ENCODE data around the gene FERMT1. TPM values are rescaled to one million over a fixed set of nuclear protein-coding genes. Genes with fewer than 3 reads are reported as not detected.

FERMT1 gene, protein sequence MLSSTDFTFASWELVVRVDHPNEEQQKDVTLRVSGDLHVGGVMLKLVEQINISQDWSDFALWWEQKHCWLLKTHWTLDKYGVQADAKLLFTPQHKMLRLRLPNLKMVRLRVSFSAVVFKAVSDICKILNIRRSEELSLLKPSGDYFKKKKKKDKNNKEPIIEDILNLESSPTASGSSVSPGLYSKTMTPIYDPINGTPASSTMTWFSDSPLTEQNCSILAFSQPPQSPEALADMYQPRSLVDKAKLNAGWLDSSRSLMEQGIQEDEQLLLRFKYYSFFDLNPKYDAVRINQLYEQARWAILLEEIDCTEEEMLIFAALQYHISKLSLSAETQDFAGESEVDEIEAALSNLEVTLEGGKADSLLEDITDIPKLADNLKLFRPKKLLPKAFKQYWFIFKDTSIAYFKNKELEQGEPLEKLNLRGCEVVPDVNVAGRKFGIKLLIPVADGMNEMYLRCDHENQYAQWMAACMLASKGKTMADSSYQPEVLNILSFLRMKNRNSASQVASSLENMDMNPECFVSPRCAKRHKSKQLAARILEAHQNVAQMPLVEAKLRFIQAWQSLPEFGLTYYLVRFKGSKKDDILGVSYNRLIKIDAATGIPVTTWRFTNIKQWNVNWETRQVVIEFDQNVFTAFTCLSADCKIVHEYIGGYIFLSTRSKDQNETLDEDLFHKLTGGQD
- polyA plus RNA-seq, result 21.4 TPM
- long read RNA-seq, donor 1, result 0 reads
- long read RNA-seq, donor 2, full-length matches to known transcripts, result 3 of 3 reads
- long read RNA-seq, donor 2, partial matches to known transcripts, result 0 of 3 reads
- long read RNA-seq, donor 2, other reads (novel, unspliced or antisense), result 0 of 3 reads
- long read RNA-seq, donor 3, full-length matches to known transcripts, result 2 of 2 reads
- long read RNA-seq, donor 3, partial matches to known transcripts, result 0 of 2 reads
- long read RNA-seq, donor 3, other reads (novel, unspliced or antisense), result 0 of 2 reads
- long read RNA-seq, donor 4, result 0 reads
- long read RNA-seq, donor 5, result 0 reads
- long read RNA-seq, donor 6, full-length matches to known transcripts, result 2 of 2 reads
- long read RNA-seq, donor 6, partial matches to known transcripts, result 0 of 2 reads
- long read RNA-seq, donor 6, other reads (novel, unspliced or antisense), result 0 of 2 reads
- long read RNA-seq, donor 7, full-length matches to known transcripts, result 1 of 1 reads
- long read RNA-seq, donor 7, partial matches to known transcripts, result 0 of 1 reads
- long read RNA-seq, donor 7, other reads (novel, unspliced or antisense), result 0 of 1 reads
- long read RNA-seq, donor 8, full-length matches to known transcripts, result 2 of 2 reads
- long read RNA-seq, donor 8, partial matches to known transcripts, result 0 of 2 reads
- long read RNA-seq, donor 8, other reads (novel, unspliced or antisense), result 0 of 2 reads
- long read RNA-seq, donor 9, result 0 reads
- long read RNA-seq, donor 10, result 0 reads
- long read RNA-seq, donor 11, result 0 reads

DNA sequence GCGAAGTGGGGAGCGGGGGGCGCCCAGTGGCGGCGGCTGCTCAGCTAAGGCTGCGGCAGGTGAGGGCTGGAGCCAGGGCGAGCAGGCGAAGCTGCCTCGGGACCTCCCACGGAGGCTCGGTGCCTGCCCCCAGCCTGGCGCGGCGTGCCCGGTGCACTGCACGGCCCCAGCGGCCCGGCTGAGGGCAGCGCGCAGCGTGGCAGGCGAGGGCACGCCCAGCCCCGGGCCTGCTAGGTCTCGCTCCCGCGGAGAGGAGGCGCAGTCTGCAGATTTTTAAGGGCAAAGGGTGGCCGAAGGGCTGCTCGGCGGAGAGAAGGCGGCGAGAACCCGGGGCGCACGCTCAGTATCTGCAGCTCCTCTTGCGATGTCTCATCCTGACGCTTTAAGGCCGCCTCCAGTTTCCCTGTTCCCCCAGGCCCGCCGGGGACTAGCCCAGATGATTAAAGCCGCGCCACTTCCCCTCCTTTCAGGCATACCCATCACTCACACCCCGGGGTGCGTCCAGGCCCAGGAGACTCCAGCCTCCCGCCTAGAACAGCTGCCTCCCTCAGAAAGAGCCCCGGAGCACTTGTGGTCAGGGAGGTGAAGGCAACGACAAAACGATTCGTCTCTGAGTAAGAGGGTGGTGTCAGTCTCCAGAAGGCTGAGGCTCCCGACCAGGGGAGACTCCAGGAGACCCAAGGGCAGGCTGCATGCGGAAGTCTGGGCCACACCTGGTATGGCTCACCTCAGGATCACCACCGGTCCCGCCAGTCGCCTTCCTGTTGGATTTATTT, at the start of gene FERMT1:
TSS of gene FERMT1 (minus strand) at position 158 of the 776 bp plus-strand sequence. CDS start 3,476 bp downstream, outside the sequence.
- Histone ChIP-seq H3K4me3 (ENCODE audit: low read length) (peak within 1 kb of the TSS; percentile 71), H3K36me3 (ENCODE audit: control insufficient read depth, insufficient read depth, low read length) (peaks cover 5% of the 10 kb centered on the region), H3K27ac (ENCODE audit: low read length) (peak within 1 kb of the TSS; percentile 88), H3K27me3 (ENCODE audit: control insufficient read depth, insufficient read depth, low read length) (no peaks in the 10 kb centered on the region), H3K9me3 (ENCODE audit: control insufficient read depth, low read depth, low read length) (no peaks in the 10 kb centered on the region), H3K4me1 (ENCODE audit: control insufficient read depth, insufficient read depth, low read length) (peaks cover 10% of the 10 kb centered on the region)
- WGBS (ENCODE audit: insufficient coverage, low lambda C conversion rate), result no CpG with 5 or more reads among the region's 55 CpGs
- DNase-seq, result peak; percentile 73 to 87

DNA sequence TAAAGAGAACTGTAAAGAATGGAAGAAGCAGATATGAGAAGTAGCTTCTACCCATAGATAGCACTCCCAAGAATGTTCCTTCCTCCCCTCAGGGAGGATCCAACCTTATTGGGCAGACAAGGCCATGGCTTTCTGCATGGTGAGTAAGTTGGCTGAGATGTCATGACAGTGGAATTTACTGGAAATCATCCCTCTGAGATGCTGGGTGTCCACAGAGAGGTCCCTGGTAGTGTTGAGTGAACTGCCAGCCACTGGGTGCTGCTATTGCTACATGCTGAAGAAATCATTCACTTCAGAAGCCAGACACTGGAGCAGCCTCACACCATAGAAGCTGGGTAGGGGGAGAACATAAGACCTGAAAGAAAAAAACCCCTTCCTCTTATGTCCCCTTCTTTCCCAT, 46.4 kb upstream of the FERMT1 start:
- H3K4me3 ChIP-seq (ENCODE audit: low read length), result no peak overlapping the region
- no peaks in the 10 kb centered on the region for H3K4me1 ChIP-seq (ENCODE audit: control insufficient read depth, insufficient read depth, low read length)
- no peaks in the 10 kb centered on the region for H3K36me3 ChIP-seq (ENCODE audit: control insufficient read depth, insufficient read depth, low read length)
- no peak for DNase-seq
- H3K9me3 ChIP-seq (ENCODE audit: control insufficient read depth, low read depth, low read length), result no peaks in the 10 kb centered on the region
- peaks cover 2% of the 10 kb centered on the region for H3K27me3 ChIP-seq (ENCODE audit: control insufficient read depth, insufficient read depth, low read length)
- no peak overlapping the region for H3K27ac ChIP-seq (ENCODE audit: low read length)

DNA sequence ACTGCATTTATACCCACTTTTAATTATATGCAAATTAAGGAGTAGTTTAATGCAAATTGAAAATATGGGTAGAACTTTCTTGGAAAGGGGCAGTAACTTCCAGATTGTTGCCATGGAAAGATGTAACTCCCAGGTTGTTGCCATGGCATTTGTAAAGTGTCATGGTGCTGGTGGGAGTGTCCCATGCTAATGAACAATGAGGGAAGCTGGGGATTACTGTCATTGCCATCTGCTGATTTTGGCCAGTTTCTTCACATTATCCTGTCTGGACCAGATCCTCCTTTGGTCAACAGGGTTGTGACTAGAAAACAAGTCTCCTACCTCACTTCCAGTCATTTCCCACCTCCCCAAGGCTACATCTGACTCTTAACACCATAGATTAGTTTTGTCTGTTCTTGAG, 45.4 kb upstream of the FERMT1 start:
- H3K27me3 ChIP-seq (ENCODE audit: control insufficient read depth, insufficient read depth, low read length), result peaks cover 5% of the 10 kb centered on the region
- H3K36me3 ChIP-seq (ENCODE audit: control insufficient read depth, insufficient read depth, low read length), result no peaks in the 10 kb centered on the region
- no peaks in the 10 kb centered on the region for H3K4me1 ChIP-seq (ENCODE audit: control insufficient read depth, insufficient read depth, low read length)
- no peak for DNase-seq
- no peak overlapping the region for H3K27ac ChIP-seq (ENCODE audit: low read length)
- H3K9me3 ChIP-seq (ENCODE audit: control insufficient read depth, low read depth, low read length), result no peaks in the 10 kb centered on the region
- no peak overlapping the region for H3K4me3 ChIP-seq (ENCODE audit: low read length)

DNA sequence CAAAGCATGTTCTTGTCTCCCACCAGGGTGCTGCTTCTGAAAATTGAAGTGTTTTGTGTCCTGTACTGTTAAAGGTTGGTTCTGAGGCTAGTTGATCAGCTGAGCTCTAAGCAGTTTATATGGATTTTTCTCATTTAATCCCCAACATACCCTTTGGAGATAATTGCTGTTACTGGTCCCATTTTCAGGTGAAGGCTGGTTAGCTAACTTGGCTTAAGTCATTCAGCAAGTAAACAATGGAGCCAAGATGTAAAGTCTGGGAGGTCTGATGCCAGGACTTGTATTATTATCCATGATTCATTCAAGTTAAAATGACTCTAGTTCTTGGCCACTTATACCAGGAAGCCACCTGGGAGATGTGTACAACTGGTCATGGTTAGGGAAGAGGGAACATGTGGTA, 42.5 kb upstream of the FERMT1 start:
- Histone ChIP-seq H3K9me3 (ENCODE audit: control insufficient read depth, low read depth, low read length) (no peaks in the 10 kb centered on the region), H3K27ac (ENCODE audit: low read length) (no peak overlapping the region), H3K4me3 (ENCODE audit: low read length) (no peak overlapping the region), H3K36me3 (ENCODE audit: control insufficient read depth, insufficient read depth, low read length) (no peaks in the 10 kb centered on the region), H3K27me3 (ENCODE audit: control insufficient read depth, insufficient read depth, low read length) (peaks cover 12% of the 10 kb centered on the region), H3K4me1 (ENCODE audit: control insufficient read depth, insufficient read depth, low read length) (no peaks in the 10 kb centered on the region)
- no peak for DNase-seq

DNA sequence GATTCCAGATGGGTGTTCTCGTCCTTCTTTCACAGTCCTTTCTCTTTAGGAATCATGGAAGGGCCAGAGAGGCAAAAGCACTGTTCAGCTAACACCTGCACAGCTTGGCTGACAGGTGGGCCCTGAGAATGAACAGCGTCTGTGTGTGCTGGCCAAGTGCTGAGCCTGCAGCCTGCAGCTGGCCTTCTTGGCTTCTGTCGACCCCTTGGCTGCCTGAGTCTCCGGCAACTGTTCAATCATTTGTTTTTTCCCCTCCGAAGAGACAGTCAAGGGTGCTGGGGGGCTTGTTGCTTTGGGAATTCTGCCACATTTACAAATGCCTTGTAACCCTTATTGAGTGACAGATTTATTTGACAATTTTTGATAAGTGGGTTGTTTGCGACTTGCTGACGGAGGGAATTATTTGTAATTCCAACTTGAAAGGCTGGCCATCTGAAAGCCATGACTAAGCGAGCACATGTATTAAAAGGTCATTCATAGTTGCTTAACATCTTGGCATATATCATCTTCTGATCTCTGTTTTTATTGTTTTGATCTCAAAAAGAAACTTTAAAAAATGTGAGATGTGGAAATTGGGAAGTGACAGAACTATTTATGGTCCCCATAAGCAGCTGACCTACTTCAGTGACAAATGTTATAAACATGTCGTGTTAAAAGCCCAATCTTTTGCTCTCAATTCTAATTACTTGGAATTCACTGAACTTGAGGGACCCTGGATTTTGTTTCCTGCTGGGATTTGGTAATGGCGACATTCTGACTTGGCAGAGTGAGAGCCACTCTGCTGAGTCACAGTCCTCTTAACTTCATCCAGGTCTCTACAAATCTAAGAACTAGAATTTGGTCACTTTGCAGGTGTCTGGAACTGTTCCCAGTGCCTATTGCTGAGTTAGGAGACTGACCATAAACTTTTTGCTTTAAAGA, 41.9 kb upstream of the FERMT1 start:
- H3K27me3 ChIP-seq (ENCODE audit: control insufficient read depth, insufficient read depth, low read length), result peaks cover 12% of the 10 kb centered on the region
- 49% methylated on average over 5 of the region's 10 CpGs for WGBS (ENCODE audit: insufficient coverage, low lambda C conversion rate)
- H3K36me3 ChIP-seq (ENCODE audit: control insufficient read depth, insufficient read depth, low read length), result no peaks in the 10 kb centered on the region
- no peaks in the 10 kb centered on the region for H3K9me3 ChIP-seq (ENCODE audit: control insufficient read depth, low read depth, low read length)
- H3K4me1 ChIP-seq (ENCODE audit: control insufficient read depth, insufficient read depth, low read length), result no peaks in the 10 kb centered on the region
- no peak overlapping the region for H3K27ac ChIP-seq (ENCODE audit: low read length)
- DNase-seq, result no peak
- H3K4me3 ChIP-seq (ENCODE audit: low read length), result no peak overlapping the region

DNA sequence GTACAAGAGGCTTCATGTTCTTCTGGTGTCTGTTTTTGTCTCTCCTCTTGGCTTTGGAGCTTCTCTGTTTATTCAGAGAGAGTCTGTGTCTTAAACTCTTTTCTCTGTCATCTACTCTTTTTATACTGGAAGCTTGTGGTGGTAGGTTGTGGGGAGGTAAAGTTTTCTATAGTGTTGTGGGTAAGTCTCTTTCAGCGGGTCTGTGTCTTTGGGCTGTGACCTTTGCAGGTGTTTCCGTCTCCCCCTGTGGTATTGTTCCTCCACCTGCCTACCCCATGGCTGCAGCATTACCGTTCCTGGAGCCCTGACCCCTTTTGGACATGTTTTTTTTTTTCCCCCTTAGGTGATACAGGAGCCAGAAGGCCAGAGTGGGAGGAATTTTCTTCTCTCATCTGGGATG, 37.9 kb upstream of the FERMT1 start:
- H3K4me1 ChIP-seq (ENCODE audit: control insufficient read depth, insufficient read depth, low read length), result no peaks in the 10 kb centered on the region
- no peak for DNase-seq
- WGBS (ENCODE audit: insufficient coverage, low lambda C conversion rate), result no CpG with 5 or more reads among the region's 3 CpGs
- H3K36me3 ChIP-seq (ENCODE audit: control insufficient read depth, insufficient read depth, low read length), result no peaks in the 10 kb centered on the region
- H3K9me3 ChIP-seq (ENCODE audit: control insufficient read depth, low read depth, low read length), result peaks cover 10% of the 10 kb centered on the region
- no peak overlapping the region for H3K4me3 ChIP-seq (ENCODE audit: low read length)
- H3K27me3 ChIP-seq (ENCODE audit: control insufficient read depth, insufficient read depth, low read length), result peaks cover 12% of the 10 kb centered on the region
- H3K27ac ChIP-seq (ENCODE audit: low read length), result no peak overlapping the region

DNA sequence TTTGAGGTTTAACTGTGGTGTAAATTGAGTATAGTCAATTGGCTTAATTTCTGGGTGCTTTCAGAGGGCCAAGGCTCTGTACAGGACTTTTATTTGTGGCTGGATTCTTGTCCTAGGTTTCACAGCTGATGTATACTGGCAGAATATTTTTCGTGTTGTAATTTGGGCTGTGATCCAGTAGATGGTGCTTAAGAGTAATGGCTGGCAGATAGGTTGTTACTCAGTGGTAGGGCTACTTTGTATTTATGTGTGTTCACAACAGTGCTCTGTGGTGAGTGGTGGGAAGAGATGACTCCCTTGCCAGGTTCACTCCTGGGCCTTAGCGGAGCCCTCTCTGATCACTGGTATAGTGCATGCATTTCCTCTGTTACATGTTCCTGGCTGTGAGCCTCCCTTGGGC, 34.5 kb upstream of the FERMT1 start:
- Histone ChIP-seq H3K27ac (ENCODE audit: low read length) (no peak overlapping the region), H3K4me3 (ENCODE audit: low read length) (no peak overlapping the region), H3K4me1 (ENCODE audit: control insufficient read depth, insufficient read depth, low read length) (no peaks in the 10 kb centered on the region), H3K9me3 (ENCODE audit: control insufficient read depth, low read depth, low read length) (peaks cover 10% of the 10 kb centered on the region), H3K27me3 (ENCODE audit: control insufficient read depth, insufficient read depth, low read length) (peaks cover 5% of the 10 kb centered on the region), H3K36me3 (ENCODE audit: control insufficient read depth, insufficient read depth, low read length) (no peaks in the 10 kb centered on the region)
- no CpG with 5 or more reads among the region's 2 CpGs for WGBS (ENCODE audit: insufficient coverage, low lambda C conversion rate)
- DNase-seq, result no peak

DNA sequence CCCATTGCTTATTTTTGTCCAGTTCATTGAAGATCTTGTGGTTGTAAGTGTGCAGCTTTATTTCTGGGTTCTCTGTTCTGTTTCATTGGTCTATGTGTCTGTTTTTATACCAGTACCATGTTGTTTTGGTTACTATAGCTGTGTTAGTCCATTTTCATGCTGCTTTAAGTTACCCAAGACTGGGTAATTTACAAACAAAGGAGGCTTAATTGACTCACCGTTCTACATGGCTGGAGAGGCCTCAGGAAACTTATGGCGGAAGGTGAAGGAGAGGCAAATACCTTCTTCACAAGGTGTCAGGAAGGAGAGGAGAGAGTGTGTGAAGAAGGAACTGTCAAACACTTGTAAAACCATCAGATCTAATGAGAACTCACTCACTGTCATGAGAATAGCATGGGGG, 29.9 kb upstream of the FERMT1 start:
- H3K9me3 ChIP-seq (ENCODE audit: control insufficient read depth, low read depth, low read length), result peaks cover 8% of the 10 kb centered on the region
- H3K36me3 ChIP-seq (ENCODE audit: control insufficient read depth, insufficient read depth, low read length), result no peaks in the 10 kb centered on the region
- no peak overlapping the region for H3K27ac ChIP-seq (ENCODE audit: low read length)
- WGBS (ENCODE audit: insufficient coverage, low lambda C conversion rate), result 67% methylated on average over 1 of the region's 2 CpGs
- no peak for DNase-seq
- H3K27me3 ChIP-seq (ENCODE audit: control insufficient read depth, insufficient read depth, low read length), result no peaks in the 10 kb centered on the region
- H3K4me3 ChIP-seq (ENCODE audit: low read length), result no peak overlapping the region
- H3K4me1 ChIP-seq (ENCODE audit: control insufficient read depth, insufficient read depth, low read length), result no peaks in the 10 kb centered on the region

DNA sequence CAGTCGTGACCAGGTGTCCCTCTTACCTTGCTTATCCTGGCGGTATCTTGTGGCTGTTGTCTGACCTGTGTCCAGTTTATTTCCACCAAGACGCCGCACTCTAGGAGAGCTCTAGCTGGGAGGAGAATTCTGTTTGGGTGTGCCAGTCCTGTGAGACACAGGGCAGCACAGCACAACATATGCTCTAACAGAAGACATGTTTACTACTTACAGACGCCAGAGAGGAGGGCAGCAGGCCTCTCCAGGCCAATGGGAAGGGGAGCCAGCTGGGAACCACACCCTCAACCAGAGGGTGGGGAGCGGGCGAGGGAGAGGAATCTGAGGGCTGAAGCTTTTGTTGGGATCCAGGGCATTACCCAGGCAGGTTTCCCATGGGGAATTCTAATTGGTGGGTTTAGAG, 25.2 kb upstream of the FERMT1 start:
- Histone ChIP-seq H3K4me1 (ENCODE audit: control insufficient read depth, insufficient read depth, low read length) (no peaks in the 10 kb centered on the region), H3K9me3 (ENCODE audit: control insufficient read depth, low read depth, low read length) (no peaks in the 10 kb centered on the region), H3K27me3 (ENCODE audit: control insufficient read depth, insufficient read depth, low read length) (no peaks in the 10 kb centered on the region), H3K4me3 (ENCODE audit: low read length) (no peak overlapping the region), H3K27ac (ENCODE audit: low read length) (no peak overlapping the region), H3K36me3 (ENCODE audit: control insufficient read depth, insufficient read depth, low read length) (no peaks in the 10 kb centered on the region)
- no CpG with 5 or more reads among the region's 7 CpGs for WGBS (ENCODE audit: insufficient coverage, low lambda C conversion rate)
- no peak for DNase-seq
